NB4 (cell line): Measurements from ENCODE around the gene LMNTD2.
A peak's percentile ranks its signal among the peaks of the same experiment; 100 is the strongest.

Source experiments
- MAX ChIP-seq: IDR thresholded peaks from 2 replicates; pipeline ENCODE4 v1.6.1; 2011; ENCODE audit warnings: low read depth, low read length
- MYC ChIP-seq: IDR thresholded peaks from 2 replicates; pipeline ENCODE4 v1.6.1; 2011; ENCODE audit warnings: low read depth, low read length
- POLR2A ChIP-seq: IDR thresholded peaks from 2 replicates; pipeline ENCODE4 v1.6.1; 2011; ENCODE audit warnings: mild to moderate bottlenecking; ENCODE audit not compliant: insufficient read length; ENCODE audit errors: extremely low read depth
- TF ChIP-seq, protein P1 (sequence below): IDR thresholded peaks from one replicate; pipeline ENCODE4 v1.5.1; 2012; ENCODE audit warnings: low read depth, low read length

DNA sequence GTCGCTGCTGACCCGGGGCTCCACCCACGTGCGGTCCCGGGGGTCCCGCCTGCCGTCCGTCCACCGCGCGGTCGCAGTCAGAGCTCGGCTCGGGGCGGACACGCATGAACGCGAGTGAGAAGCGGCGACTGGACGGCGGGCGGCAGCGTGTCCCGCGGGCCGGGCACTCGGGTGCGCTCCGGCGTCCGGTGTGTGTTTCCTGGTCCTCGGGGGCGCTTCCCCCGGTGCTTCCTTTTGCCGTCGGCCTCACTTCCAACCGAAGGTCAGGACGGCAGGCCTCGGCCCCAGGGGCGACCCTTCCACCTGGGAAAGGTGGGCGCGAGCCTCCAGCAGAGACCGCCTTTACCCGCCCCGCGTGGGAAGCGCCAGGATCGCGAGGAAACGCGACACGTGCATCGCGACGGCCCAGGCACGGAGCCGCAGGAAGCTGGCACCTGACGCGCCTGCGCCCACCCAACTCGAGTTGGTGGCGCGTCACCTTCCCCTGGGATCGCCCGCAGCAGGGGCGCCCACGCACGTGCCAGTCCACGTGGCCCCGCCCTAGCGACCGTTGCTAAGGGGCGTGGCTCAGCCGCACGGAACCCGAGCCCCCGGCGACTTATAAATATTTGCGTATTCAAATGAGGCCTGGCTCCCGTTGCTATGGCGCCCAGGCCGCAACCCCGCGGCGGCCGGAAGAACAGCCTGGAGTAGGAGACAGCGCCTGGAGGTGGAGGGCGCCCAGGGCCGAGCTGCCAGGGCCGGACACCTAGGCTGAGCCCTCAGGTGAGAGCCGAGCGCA lies 23.5 kb downstream of the LMNTD2 start, which contains the start of gene LRRC56:
- TF ChIP-seq, protein P1, sequence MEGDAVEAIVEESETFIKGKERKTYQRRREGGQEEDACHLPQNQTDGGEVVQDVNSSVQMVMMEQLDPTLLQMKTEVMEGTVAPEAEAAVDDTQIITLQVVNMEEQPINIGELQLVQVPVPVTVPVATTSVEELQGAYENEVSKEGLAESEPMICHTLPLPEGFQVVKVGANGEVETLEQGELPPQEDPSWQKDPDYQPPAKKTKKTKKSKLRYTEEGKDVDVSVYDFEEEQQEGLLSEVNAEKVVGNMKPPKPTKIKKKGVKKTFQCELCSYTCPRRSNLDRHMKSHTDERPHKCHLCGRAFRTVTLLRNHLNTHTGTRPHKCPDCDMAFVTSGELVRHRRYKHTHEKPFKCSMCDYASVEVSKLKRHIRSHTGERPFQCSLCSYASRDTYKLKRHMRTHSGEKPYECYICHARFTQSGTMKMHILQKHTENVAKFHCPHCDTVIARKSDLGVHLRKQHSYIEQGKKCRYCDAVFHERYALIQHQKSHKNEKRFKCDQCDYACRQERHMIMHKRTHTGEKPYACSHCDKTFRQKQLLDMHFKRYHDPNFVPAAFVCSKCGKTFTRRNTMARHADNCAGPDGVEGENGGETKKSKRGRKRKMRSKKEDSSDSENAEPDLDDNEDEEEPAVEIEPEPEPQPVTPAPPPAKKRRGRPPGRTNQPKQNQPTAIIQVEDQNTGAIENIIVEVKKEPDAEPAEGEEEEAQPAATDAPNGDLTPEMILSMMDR = no peak
- TF ChIP-seq MYC = peak; percentile 97
- peak; percentile 49 for TF ChIP-seq POLR2A
- TF ChIP-seq MAX = peak; percentile 100
